HG02885 (cell line): ENCODE data around the gene PKP4.

ENCODE experiments used
- ATAC-seq: cut with Tn5 transposase; IDR thresholded peaks from one replicate; pipeline ENCODE4 v1.9.1; 2021; ENCODE audit warnings: mild to moderate bottlenecking; ENCODE audit not compliant: unreplicated experiment, poor library complexity

Gene PKP4

GRCh38 chr2:158579928-158580327, 123.2 kb downstream of the PKP4 start:
- ATAC-seq = no peak

GRCh38 chr2:158580760-158581159, 124.0 kb downstream of the PKP4 start:
- no peak for ATAC-seq

GRCh38 chr2:158582670-158583069, 125.9 kb downstream of the PKP4 start:
- no peak for ATAC-seq

GRCh38 chr2:158583923-158584322, 127.2 kb downstream of the PKP4 start:
- ATAC-seq = no peak

- no peak for ATAC-seq
Measured at GRCh38 chr2:158586491-158586890, 129.7 kb downstream of the PKP4 start.

GRCh38 chr2:158589303-158589702, 132.6 kb downstream of the PKP4 start:
- ATAC-seq = no peak

- ATAC-seq = no peak
Measured at GRCh38 chr2:158598862-158599517, 142.2 kb downstream of the PKP4 start.

- no peak for ATAC-seq
Measured at GRCh38 chr2:158599609-158600008, 142.9 kb downstream of the PKP4 start.

- ATAC-seq = no peak
Measured at GRCh38 chr2:158600155-158600802, 143.5 kb downstream of the PKP4 start.

GRCh38 chr2:158602027-158602426, 145.3 kb downstream of the PKP4 start:
- no peak for ATAC-seq

- no peak for ATAC-seq
Measured at GRCh38 chr2:158603205-158603604, 146.5 kb downstream of the PKP4 start.

GRCh38 chr2:158603986-158604385, 147.2 kb downstream of the PKP4 start:
- ATAC-seq = no peak

- no peak for ATAC-seq
Measured at GRCh38 chr2:158610059-158610458, 153.3 kb downstream of the PKP4 start.

GRCh38 chr2:158616480-158617000, 159.8 kb downstream of the PKP4 start:
- ATAC-seq = no peak

- ATAC-seq = no peak
Measured at GRCh38 chr2:158618891-158619490, 162.2 kb downstream of the PKP4 start.

- ATAC-seq = peak; percentile 60
Measured at GRCh38 chr2:158619496-158619895, 162.7 kb downstream of the PKP4 start.

GRCh38 chr2:158620656-158621055, 163.9 kb downstream of the PKP4 start:
- ATAC-seq = no peak

GRCh38 chr2:158624071-158624667, 167.4 kb downstream of the PKP4 start:
- no peak for ATAC-seq

GRCh38 chr2:158624961-158625360, 168.2 kb downstream of the PKP4 start:
- no peak for ATAC-seq

- no peak for ATAC-seq
Measured at GRCh38 chr2:158629116-158629515, 172.4 kb downstream of the PKP4 start.

- no peak for ATAC-seq
Measured at GRCh38 chr2:158633261-158633660, 176.5 kb downstream of the PKP4 start.
